Uterus (tissue), 4 donors: ENCODE results near the gene ANKRD1. TPM values are rescaled to one million over a fixed set of nuclear protein-coding genes. Genes with fewer than 3 reads are reported as not detected.

ENCODE experiments used
- DNase-seq, 2 donors: peaks; one replicate each; pipeline ENCODE4 v3.0.0-alpha.2; 2019 to 2020
- H3K27ac ChIP-seq, 2 donors: fragments of 200-600 bp; sonication (generic); 1 replicate in 1 of 2; 2 replicates in 1 of 2; pipeline ENCODE4 v1.5.1; 2016 to 2018
- H3K27me3 ChIP-seq, 2 donors: fragments of 200-600 bp; sonication (generic); one replicate each; pipeline ENCODE4 v1.5.1; 2018 to 2019; ENCODE audit warnings: control low read depth in 1 of 2
- H3K36me3 ChIP-seq, 2 donors: fragments of 200-600 bp; sonication (generic); one replicate each; pipeline ENCODE4 v1.5.1; 2019; ENCODE audit warnings: control low read depth in 1 of 2
- H3K4me1 ChIP-seq, 2 donors: fragments of 200-600 bp; sonication (generic); one replicate each; pipeline ENCODE4 v1.5.1; 2018 to 2019; ENCODE audit warnings: control low read depth in 1 of 2
- H3K4me3 ChIP-seq, 2 donors: fragments of 200-600 bp; sonication (generic); 1 replicate in 1 of 2; 2 replicates in 1 of 2; pipeline ENCODE4 v1.5.1; 2018 to 2019; ENCODE audit warnings: mild to moderate bottlenecking in 1 of 2
- H3K9me3 ChIP-seq, 2 donors: fragments of 200-600 bp; sonication (generic); one replicate each; pipeline ENCODE4 v1.5.1; 2019; ENCODE audit warnings: control low read depth in 1 of 2
- CTCF ChIP-seq, 4 experiments: fragments of 200-600 bp in 2 of 4; fragments of 450-650 bp in 2 of 4; sonication (generic) in 2 of 4; IDR thresholded peaks; one replicate each; pipeline ENCODE4 v1.5.1; 2016 to 2019; ENCODE audit warnings: antibody characterized with exemption in 4 of 4, mild to moderate bottlenecking in 2 of 4, moderate library complexity in 1 of 4
- POLR2A ChIP-seq, 2 donors: fragments of 450-650 bp; IDR thresholded peaks; one replicate each; pipeline ENCODE4 v1.6.1; 2016; ENCODE audit warnings: antibody characterized with exemption in 2 of 2, mild to moderate bottlenecking in 1 of 2, moderate library complexity in 1 of 2
- intact Hi-C: fragments of 100-400 bp; cut with DNase I; formaldehyde crosslinking; loops from one replicate; pipeline ENCODE4 v1.15.1; 2023; ENCODE audit warnings: low total_unique reads
- total RNA-seq, 4 donors: library from RNA; depleted of rRNA in 3 of 4; stranded (reverse); fragments of >200 nt in 3 of 4; gene quantifications; one replicate each; pipeline versions ENCODE4 v1.1.0 to v1.2.4, GENCODE V29; 2014 to 2023
- donor health status: DM: yes; HTN: yes; CAD: no.

Gene ANKRD1
- total RNA-seq, 4 donors from 2014 or later, result 0.35 to 0.64 TPM; not detected in 2

GRCh38 chr10:90935581-90936275 is 14.8 kb upstream of the ANKRD1 start:
- intact Hi-C loops, result no loop called here
- Histone ChIP-seq H3K9me3 (no peaks in the 10 kb centered on the region), H3K27me3 (no peaks in the 10 kb centered on the region), H3K4me3 (no peak overlapping the region), H3K4me1 (peaks cover 0 to 4% of the 10 kb centered on the region in 2 donors), H3K36me3 (no peaks in the 10 kb centered on the region), H3K27ac (no peak overlapping the region)
- TF ChIP-seq POLR2A (IDR thresholded peaks at IDR 0.05) (no peak), CTCF (IDR thresholded peaks at IDR 0.05) (no peak)
- DNase-seq, result no peak

GRCh38 chr10:90930971-90931871 is 10.3 kb upstream of the ANKRD1 start:
- Histone ChIP-seq H3K27me3 (no peaks in the 10 kb centered on the region), H3K27ac (peak overlapping the region in 1 of 2 donors; percentile 55), H3K4me3 (no peak overlapping the region), H3K4me1 (peaks cover 0 to 4% of the 10 kb centered on the region in 2 donors), H3K36me3 (no peaks in the 10 kb centered on the region), H3K9me3 (no peaks in the 10 kb centered on the region)
- intact Hi-C loops, result no loop called here
- peak; percentile 14 to 28 for DNase-seq
- TF ChIP-seq CTCF (IDR thresholded peaks at IDR 0.05), result no peak
- TF ChIP-seq POLR2A (IDR thresholded peaks at IDR 0.05), result no peak

GRCh38 chr10:90930070-90930837 is 9.4 kb upstream of the ANKRD1 start:
- Histone ChIP-seq H3K4me3 (no peak overlapping the region), H3K9me3 (no peaks in the 10 kb centered on the region), H3K27ac (peak overlapping the region in 1 of 2 donors; percentile 55), H3K4me1 (peaks cover 0 to 4% of the 10 kb centered on the region in 2 donors), H3K36me3 (no peaks in the 10 kb centered on the region), H3K27me3 (no peaks in the 10 kb centered on the region)
- DNase-seq, result no peak
- intact Hi-C loops, result no loop called here
- TF ChIP-seq POLR2A (IDR thresholded peaks at IDR 0.05) (no peak), CTCF (IDR thresholded peaks at IDR 0.05) (no peak)

GRCh38 chr10:90929179-90929578 is 8.3 kb upstream of the ANKRD1 start:
- no peak for DNase-seq
- intact Hi-C loops, result no loop called here
- H3K27me3 ChIP-seq, result no peaks in the 10 kb centered on the region
- H3K9me3 ChIP-seq, result no peaks in the 10 kb centered on the region
- no peak overlapping the region for H3K27ac ChIP-seq
- H3K4me3 ChIP-seq, result no peak overlapping the region
- H3K36me3 ChIP-seq, result no peaks in the 10 kb centered on the region
- TF ChIP-seq POLR2A (IDR thresholded peaks at IDR 0.05), result no peak
- no peak for TF ChIP-seq CTCF (IDR thresholded peaks at IDR 0.05)
- H3K4me1 ChIP-seq, result peaks cover 0 to 4% of the 10 kb centered on the region in 2 donors
